Measurements from ENCODE around the gene FAM50B. TPM values are rescaled to one million over a fixed set of nuclear protein-coding genes. Genes with fewer than 3 reads are reported as not detected.

Gene FAM50B
- total and polyA plus RNA-seq, 2 of the 13 experiments (the other 11 are each of a cell fraction or from before 2014, with no cell fraction given), result 0.05 TPM; not detected in 1

- TF ChIP-seq TAF15 (IDR thresholded peaks at IDR 0.05; ENCODE audit: low read depth, low read length, poor library complexity, severe bottlenecking) (no peak), ZNF207 (IDR thresholded peaks at IDR 0.05; ENCODE audit: borderline replicate concordance) (no peak), TFDP2 (CRISPR knock-in tag; IDR thresholded peaks at IDR 0.05) (no peak), KDM6A (CRISPR knock-in tag; IDR thresholded peaks at IDR 0.05; ENCODE audit: low read depth) (no peak), DMAP1 (CRISPR knock-in tag; IDR thresholded peaks at IDR 0.05) (no peak), SMARCC2 (IDR thresholded peaks at IDR 0.05) (no peak), REXO4 (CRISPR knock-in tag; IDR thresholded peaks at IDR 0.05; ENCODE audit: borderline replicate concordance) (no peak), BCLAF1 (IDR thresholded peaks at IDR 0.05) (no peak), FIP1L1 (IDR thresholded peaks at IDR 0.05; ENCODE audit: borderline replicate concordance, insufficient read depth, low read depth, low read length) (no peak), GLI4 (CRISPR knock-in tag; IDR thresholded peaks at IDR 0.05; ENCODE audit: borderline replicate concordance) (0 out of 2 replicates have a peak, but pooled peaks have one; percentile 20), MYC (CRISPR knock-in tag; IDR thresholded peaks at IDR 0.05; ENCODE audit: borderline replicate concordance) (no peak), TFDP1 (CRISPR knock-in tag; IDR thresholded peaks at IDR 0.05; ENCODE audit: borderline replicate concordance) (no peak), ZNF383 (CRISPR knock-in tag; IDR thresholded peaks at IDR 0.05; ENCODE audit: borderline replicate concordance) (no peak), ZNF234 (CRISPR knock-in tag; conservative IDR thresholded peaks at IDR 0.05) (no peak), MYPOP (CRISPR knock-in tag; IDR thresholded peaks at IDR 0.05) (no peak), ZNF367 (CRISPR knock-in tag; IDR thresholded peaks at IDR 0.05; ENCODE audit: borderline replicate concordance) (no peak), MED13 (CRISPR knock-in tag; IDR thresholded peaks at IDR 0.05) (0 out of 2 replicates have a peak, but pooled peaks have one; percentile 1), ZNF878 (CRISPR knock-in tag; IDR thresholded peaks at IDR 0.05) (no peak), MEIS2 (CRISPR knock-in tag; IDR thresholded peaks at IDR 0.05) (no peak), IKZF4 (CRISPR knock-in tag; IDR thresholded peaks at IDR 0.05; ENCODE audit: borderline replicate concordance, low read depth, not compliant biosample characterization) (no peak), SMAD9 (CRISPR knock-in tag; IDR thresholded peaks at IDR 0.05) (no peak), HNRNPL (IDR thresholded peaks at IDR 0.05; ENCODE audit: low read depth, low read length) (no peak), ARNT (IDR thresholded peaks at IDR 0.05) (no peak), SRY (CRISPR knock-in tag; IDR thresholded peaks at IDR 0.05) (no peak)
Observed at GRCh38 chr6:3805448-3806123, 43.6 kb upstream of the FAM50B start (continued).

Data from HepG2 (cell line).